CD14-positive monocyte (primary cell): ENCODE results near the gene LUC7L2. TPM values are rescaled to one million over a fixed set of nuclear protein-coding genes. Genes with fewer than 3 reads are reported as not detected.
A peak's percentile ranks its signal among the peaks of the same experiment; 100 is the strongest.

Source experiments
- DNase-seq, 3 donors: peaks; one replicate each; pipeline ENCODE4 v3.0.0-alpha.2; 2011 to 2022
- H2AFZ ChIP-seq: 2 replicates; pipeline ENCODE4 v1.6.0; 2012; ENCODE audit warnings: mild to moderate bottlenecking, low read depth, low read length, inconsistent platforms; ENCODE audit not compliant: insufficient read depth, poor library complexity, severe bottlenecking
- H3K27ac ChIP-seq, 2 donors: 1 replicate in 1 of 2; 2 replicates in 1 of 2; pipeline ENCODE4 v1.5.1; 2012 to 2013; ENCODE audit warnings: low read length in 2 of 2, control low read depth in 1 of 2, inconsistent platforms in 1 of 2, low read depth in 1 of 2, mild to moderate bottlenecking in 1 of 2
- H3K27me3 ChIP-seq, 2 donors: one replicate each; pipeline versions ENCODE4 v1.6.0 to v1.6.1; 2011 to 2013; ENCODE audit warnings: low read length in 2 of 2; ENCODE audit not compliant: control insufficient read depth in 2 of 2, insufficient read depth in 2 of 2
- H3K36me3 ChIP-seq, 2 donors: replicated peaks in 1 of 2; 1 replicate in 1 of 2; 2 replicates in 1 of 2; pipeline versions ENCODE4 v1.5.1 to v1.6.1; 2012 to 2013; ENCODE audit warnings: low read length in 2 of 2, control low read depth in 1 of 2, inconsistent platforms in 1 of 2, mild to moderate bottlenecking in 1 of 2; ENCODE audit not compliant: insufficient read depth in 2 of 2, control insufficient read depth in 1 of 2
- H3K4me1 ChIP-seq, 2 donors: 1 replicate in 1 of 2; 2 replicates in 1 of 2; pipeline versions ENCODE4 v1.5.1 to v1.6.1; 2012 to 2013; ENCODE audit warnings: low read length in 2 of 2, control low read depth in 1 of 2, inconsistent platforms in 1 of 2, mild to moderate bottlenecking in 1 of 2, moderate library complexity in 1 of 2; ENCODE audit not compliant: insufficient read depth in 2 of 2, control insufficient read depth in 1 of 2
- H3K4me2 ChIP-seq: replicated peaks from 2 replicates; pipeline ENCODE3; 2012; ENCODE audit warnings: low read length, moderate library complexity, mild to moderate bottlenecking; ENCODE audit not compliant: poor library complexity, severe bottlenecking; ENCODE audit errors: extremely low read depth
- H3K4me3 ChIP-seq, 3 experiments: fragments of 200-600 bp in 1 of 3; sonication (generic) in 1 of 3; replicated peaks in 1 of 3; 1 replicate in 2 of 3; 2 replicates in 1 of 3; pipeline ENCODE4 v1.5.1; 2011 to 2013; ENCODE audit warnings: low read length in 3 of 3, mild to moderate bottlenecking in 3 of 3, control low read depth in 2 of 3, low read depth in 2 of 3, inconsistent platforms in 1 of 3, moderate library complexity in 1 of 3
- H3K79me2 ChIP-seq: 2 replicates; pipeline ENCODE4 v1.6.0; 2012; ENCODE audit warnings: mild to moderate bottlenecking, control low read depth, inconsistent platforms, low read length, moderate library complexity; ENCODE audit not compliant: insufficient read depth
- H3K9ac ChIP-seq: 2 replicates; pipeline ENCODE4 v1.6.0; 2017; ENCODE audit warnings: low read length, mild to moderate bottlenecking; ENCODE audit not compliant: insufficient read depth, poor library complexity, severe bottlenecking
- H3K9me3 ChIP-seq, 2 donors: replicated peaks in 1 of 2; 1 replicate in 1 of 2; 2 replicates in 1 of 2; pipeline versions ENCODE4 v1.5.1 to v1.6.1; 2012 to 2013; ENCODE audit warnings: low read length in 2 of 2, control low read depth in 1 of 2; ENCODE audit not compliant: control insufficient read depth in 1 of 2, insufficient read depth in 1 of 2
- H4K20me1 ChIP-seq: 2 replicates; pipeline ENCODE4 v1.6.0; 2012; ENCODE audit warnings: mild to moderate bottlenecking, low read length, control low read depth, moderate library complexity; ENCODE audit not compliant: insufficient read depth
- H3K27ac Mint-ChIP-seq, 7 donors: one replicate each; pipeline ENCODE4 v1.8.0; 2020; ENCODE audit warnings: mild to moderate bottlenecking in 7 of 7, mixed read lengths in 7 of 7, moderate library complexity in 6 of 7, inconsistent platforms in 2 of 7
- H3K27me3 Mint-ChIP-seq, 3 donors: one replicate each; pipeline ENCODE4 v1.8.0; 2021 to 2022; ENCODE audit warnings: low read depth in 3 of 3, mild to moderate bottlenecking in 3 of 3, mixed read lengths in 3 of 3, moderate library complexity in 3 of 3, inconsistent platforms in 1 of 3
- H3K36me3 Mint-ChIP-seq, 2 donors: one replicate each; pipeline ENCODE4 v1.8.0; 2020; ENCODE audit warnings: mixed read lengths in 2 of 2, inconsistent platforms in 1 of 2, mild to moderate bottlenecking in 1 of 2
- H3K4me1 Mint-ChIP-seq: one replicate; pipeline ENCODE4 v1.8.0; 2020; ENCODE audit warnings: mild to moderate bottlenecking, mixed read lengths
- H3K4me3 Mint-ChIP-seq, 2 donors: one replicate each; pipeline ENCODE4 v1.8.0; 2020; ENCODE audit warnings: mild to moderate bottlenecking in 2 of 2, mixed read lengths in 2 of 2, moderate library complexity in 1 of 2
- H3K9me3 Mint-ChIP-seq, 7 donors: one replicate each; pipeline ENCODE4 v1.8.0; 2020 to 2022; ENCODE audit warnings: mixed read lengths in 7 of 7, mild to moderate bottlenecking in 6 of 7, moderate library complexity in 6 of 7, inconsistent platforms in 2 of 7
- CTCF ChIP-seq: fragments of 200-600 bp; IDR thresholded peaks from one replicate; pipeline ENCODE4 v1.8.0; 2022; ENCODE audit warnings: antibody characterized with exemption, mild to moderate bottlenecking
- WGBS: methylation state at CpG from one replicate; pipeline ENCODE4 v1.1.5; 2013; ENCODE audit warnings: missing lambda C conversion rate; ENCODE audit not compliant: insufficient coverage; 5-methylcytosine and 5-hydroxymethylcytosine counted together
- intact Hi-C, 2 donors: fragments of 100-400 bp; cut with micrococcal nuclease; formaldehyde crosslinking; loops; one replicate each; pipeline versions ENCODE4 v1.15.0 to v1.15.1; 2023
- polyA plus RNA-seq, 3 donors: library from polyadenylated mRNA; depleted of rRNA in 1 of 3; unstranded in 2 of 3; stranded (reverse) in 1 of 3; fragments of 300-500 nt in 2 of 3; fragments of >200 nt in 1 of 3; fragmentation: Illumina TruSeq in 2 of 3; gene quantifications; 1 replicate in 2 of 3; 2 replicates in 1 of 3; pipeline ENCODE4 v1.2.3, GENCODE V29; 2012 to 2021

LUC7L2 gene
- polyA plus RNA-seq, 3 donors, result 24.7 to 54.5 (median 26.8) TPM

GRCh38 chr7:139430443-139430842 is 70.7 kb downstream of the LUC7L2 start:
- H3K4me1 ChIP-seq, result peaks cover 0 to 3% of the 10 kb centered on the region in 2 donors
- no peak overlapping the region for H3K27ac ChIP-seq
- Mint-ChIP-seq H3K4me3 (no peak overlapping the region), H3K27me3 (no peaks in the 10 kb centered on the region), H3K36me3 (peaks cover 17 to 36% of the 10 kb centered on the region in 2 donors), H3K27ac (peak overlapping the region in 1 of 7 donors; percentile 20), H3K4me1 (peaks cover 13% of the 10 kb centered on the region), H3K9me3 (no peaks in the 10 kb centered on the region)
- no peaks in the 10 kb centered on the region for H3K79me2 ChIP-seq
- no CpG with 5 or more reads among the region's 4 CpGs for WGBS
- intact Hi-C loops, result loop anchor here in 1 of 2 donors (10.0 kb wide), 1 partner anchor 914 kb away; no protein-coding TSS in a partner anchor
- no peaks in the 10 kb centered on the region for H3K27me3 ChIP-seq
- H3K4me3 ChIP-seq, result no peak overlapping the region
- no peak for DNase-seq
- H4K20me1 ChIP-seq, result no peaks in the 10 kb centered on the region
- no peaks in the 10 kb centered on the region for H3K9me3 ChIP-seq
- H3K36me3 ChIP-seq, result peaks cover 0 to 28% of the 10 kb centered on the region in 2 donors
- H2AFZ ChIP-seq, result no peak overlapping the region
- no peak for TF ChIP-seq CTCF
- no peak overlapping the region for H3K9ac ChIP-seq
- H3K4me2 ChIP-seq, result no peak overlapping the region

- H3K27me3 Mint-ChIP-seq, result no peaks in the 10 kb centered on the region
- Histone ChIP-seq H3K27ac (no peak overlapping the region), H3K9me3 (no peaks in the 10 kb centered on the region), H2AFZ (no peak overlapping the region), H4K20me1 (no peaks in the 10 kb centered on the region), H3K4me3 (no peak overlapping the region), H3K79me2 (no peaks in the 10 kb centered on the region), H3K4me2 (no peak overlapping the region), H3K4me1 (peaks cover 0 to 3% of the 10 kb centered on the region in 2 donors), H3K36me3 (peaks cover 0 to 23% of the 10 kb centered on the region in 2 donors), H3K9ac (no peak overlapping the region), H3K27me3 (no peaks in the 10 kb centered on the region)
- peak overlapping the region in 1 of 7 donors; percentile 16 for H3K27ac Mint-ChIP-seq
- DNase-seq, result no peak
- no peak for TF ChIP-seq CTCF
- no CpG with 5 or more reads among the region's 2 CpGs for WGBS
- intact Hi-C loops, result loop anchor here in 1 of 2 donors (10.0 kb wide), 1 partner anchor 914 kb away; no protein-coding TSS in a partner anchor
- peaks cover 19 to 34% of the 10 kb centered on the region in 2 donors for H3K36me3 Mint-ChIP-seq
- H3K9me3 Mint-ChIP-seq, result no peaks in the 10 kb centered on the region
- no peak overlapping the region for H3K4me3 Mint-ChIP-seq
- H3K4me1 Mint-ChIP-seq, result peaks cover 13% of the 10 kb centered on the region
Measured at GRCh38 chr7:139431010-139431409, 71.3 kb downstream of the LUC7L2 start.
